HG03342 (cell line): ENCODE measurements around the gene SLC38A10.

Source experiments
- ATAC-seq: cut with Tn5 transposase; IDR thresholded peaks from one replicate; pipeline ENCODE4 v1.9.1; 2021; ENCODE audit warnings: mild to moderate bottlenecking, moderate library complexity; ENCODE audit not compliant: unreplicated experiment

Gene SLC38A10

GRCh38 chr17:81258292-81258691, 36.8 kb downstream of the SLC38A10 start:
- ATAC-seq = no peak

GRCh38 chr17:81257533-81257932, 37.6 kb downstream of the SLC38A10 start:
- ATAC-seq = no peak

- no peak for ATAC-seq
Observed at GRCh38 chr17:81256616-81257015, 38.5 kb downstream of the SLC38A10 start.

- ATAC-seq = no peak
Observed at GRCh38 chr17:81254955-81255717, 40.0 kb downstream of the SLC38A10 start.

GRCh38 chr17:81253358-81254131, 41.6 kb downstream of the SLC38A10 start:
- ATAC-seq = no peak

GRCh38 chr17:81252987-81253329, 42.1 kb downstream of the SLC38A10 start:
- ATAC-seq = no peak

- ATAC-seq = no peak
Observed at GRCh38 chr17:81252326-81252986, 42.7 kb downstream of the SLC38A10 start.

GRCh38 chr17:81251709-81252301, 43.3 kb downstream of the SLC38A10 start:
- ATAC-seq = no peak

- ATAC-seq = no peak
Observed at GRCh38 chr17:81251094-81251708, 43.9 kb downstream of the SLC38A10 start.

GRCh38 chr17:81250286-81251093, 44.6 kb downstream of the SLC38A10 start:
- no peak for ATAC-seq

- ATAC-seq = no peak
Observed at GRCh38 chr17:81249223-81250040, 45.7 kb downstream of the SLC38A10 start.

- ATAC-seq = no peak
Observed at GRCh38 chr17:81248649-81249048, 46.5 kb downstream of the SLC38A10 start.

GRCh38 chr17:81247339-81247990, 47.6 kb downstream of the SLC38A10 start:
- ATAC-seq = no peak

GRCh38 chr17:81246679-81247338, 48.3 kb downstream of the SLC38A10 start:
- no peak for ATAC-seq

GRCh38 chr17:81246343-81246670, 48.8 kb downstream of the SLC38A10 start:
- no peak for ATAC-seq

GRCh38 chr17:81245665-81246342, 49.3 kb downstream of the SLC38A10 start:
- ATAC-seq = no peak

GRCh38 chr17:81245024-81245664, 50.0 kb downstream of the SLC38A10 start:
- no peak for ATAC-seq
